GM12878 (cell line): ENCODE data around the gene SHC3. TPM values are rescaled to one million over a fixed set of nuclear protein-coding genes. Genes with fewer than 3 reads are reported as not detected.

Experiments
- ATAC-seq: fragments of 200-7000 bp; cut with Tn5 transposase; 3 replicates; pipeline ENCODE4 v1.9.1; 2020; ENCODE audit warnings: mild to moderate bottlenecking, moderate library complexity
- BruUV-seq: library from RNA; stranded (reverse); fragments of 400-500 nt; replicated peaks from 2 replicates; lab custom pipeline; 2021; lab: Mats Ljungman, UMichigan
- CTCF ChIA-PET: fragments of 300-600 bp; sonication (Branson Sonifier 250); formaldehyde crosslinking; extraction: SDS; loops from one replicate; lab custom pipeline; 2021; ENCODE audit warnings: inconsistent platforms; lab: Yijun Ruan, JAX
- POLR2A ChIA-PET: fragments of 350-600 bp; formaldehyde crosslinking; extraction: SDS; loops from one replicate; lab custom pipeline; 2021; ENCODE audit warnings: inconsistent platforms; lab: Charles Lee
- RAD21 ChIA-PET: fragments of 300-600 bp; sonication (Branson Sonifier 250); formaldehyde crosslinking; loops from one replicate; lab custom pipeline; 2023; ENCODE audit warnings: antibody characterized with exemption; ENCODE audit not compliant: unreplicated experiment; lab: Charles Lee
- SMC1A ChIA-PET: fragments of 300-600 bp; sonication (Branson Sonifier 250); formaldehyde crosslinking; loops from one replicate; lab custom pipeline; 2023; ENCODE audit not compliant: unreplicated experiment, uncharacterized antibody; lab: Charles Lee
- DNase-seq: peaks from one replicate; pipeline ENCODE4 v3.0.0-alpha.2; 2011; ENCODE audit warnings: low read depth, low spot score
- FAIRE-seq: peaks from 3 replicates; lab custom pipeline; 2011; peaks lifted over from hg19 to GRCh38; lab: Jason Lieb, UNC
- H2AFZ ChIP-seq: 2 replicates; pipeline ENCODE4 v1.6.0; 2011; ENCODE audit warnings: low read depth, low read length, control low read depth; ENCODE audit not compliant: control insufficient read depth
- H3K27ac ChIP-seq: 2 replicates; pipeline ENCODE4 v1.5.1; 2011; ENCODE audit warnings: control low read depth; ENCODE audit not compliant: control insufficient read depth, insufficient read depth
- H3K27me3 ChIP-seq, 2 experiments: replicated peaks in 1 of 2; 2 replicates each; pipeline versions ENCODE4 v1.6.0 to v1.6.1; 2011; ENCODE audit warnings: low read length in 1 of 2; ENCODE audit not compliant: control insufficient read depth in 2 of 2, insufficient read depth in 2 of 2
- H3K36me3 ChIP-seq, 2 experiments: 2 replicates each; pipeline ENCODE4 v1.5.1; 2011; ENCODE audit warnings: low read length in 1 of 2; ENCODE audit not compliant: control insufficient read depth in 2 of 2, insufficient read depth in 2 of 2
- H3K4me1 ChIP-seq: 2 replicates; pipeline ENCODE4 v1.6.1; 2011; ENCODE audit warnings: mild to moderate bottlenecking, low read length, moderate library complexity, mixed read lengths; ENCODE audit not compliant: control insufficient read depth, insufficient read depth
- H3K4me2 ChIP-seq: 2 replicates; pipeline ENCODE4 v1.6.0; 2011; ENCODE audit warnings: control low read depth; ENCODE audit not compliant: control insufficient read depth, insufficient read depth
- H3K4me3 ChIP-seq: fragments of 200-600 bp; sonication (generic); 2 replicates; pipeline ENCODE4 v1.5.1; 2016
- H3K79me2 ChIP-seq: 2 replicates; pipeline ENCODE4 v1.6.0; 2011; ENCODE audit warnings: low read length; ENCODE audit not compliant: control insufficient read depth, insufficient read depth
- H3K9ac ChIP-seq: 2 replicates; pipeline ENCODE4 v1.8.0; 2011; ENCODE audit warnings: low read length, control low read depth, mixed read lengths; ENCODE audit not compliant: control insufficient read depth, insufficient read depth
- H3K9me3 ChIP-seq: replicated peaks from 3 replicates; pipeline ENCODE4 v1.5.1; 2011; ENCODE audit warnings: mild to moderate bottlenecking, low read length; ENCODE audit not compliant: control insufficient read depth, insufficient read depth
- H4K20me1 ChIP-seq: 2 replicates; pipeline ENCODE4 v1.6.0; 2011; ENCODE audit not compliant: control insufficient read depth, insufficient read depth
- BCLAF1 ChIP-seq: fragments of 450-650 bp; IDR thresholded peaks from 2 replicates; pipeline ENCODE4 v1.6.1; 2017; ENCODE audit warnings: antibody characterized with exemption, mild to moderate bottlenecking, moderate library complexity
- BMI1 ChIP-seq: fragments of 450-650 bp; IDR thresholded peaks from 2 replicates; pipeline ENCODE4 v1.6.1; 2016; ENCODE audit warnings: mild to moderate bottlenecking, moderate library complexity, borderline replicate concordance
- EZH2 ChIP-seq: IDR thresholded peaks from 2 replicates; pipeline ENCODE4 v1.6.1; 2012; ENCODE audit warnings: low read depth, mild to moderate bottlenecking, control low read depth, inconsistent platforms, low read length, borderline replicate concordance; ENCODE audit not compliant: control insufficient read depth
- GABPA ChIP-seq: IDR thresholded peaks from 2 replicates; pipeline ENCODE4 v1.6.1; 2014; ENCODE audit warnings: antibody characterized with exemption, low read depth, mild to moderate bottlenecking, inconsistent platforms
- HSF1 ChIP-seq: fragments of 150-350 bp; IDR thresholded peaks from 2 replicates; pipeline ENCODE4 v1.6.1; 2014; ENCODE audit warnings: mild to moderate bottlenecking, low read depth, low read length
- KAT2A ChIP-seq: conservative IDR thresholded peaks from 2 replicates; pipeline ENCODE4 v1.6.1; 2011; ENCODE audit warnings: low read depth, low read length; ENCODE audit not compliant: control insufficient read depth
- NFYB ChIP-seq: IDR thresholded peaks from 2 replicates; pipeline ENCODE4 v1.6.1; 2011; ENCODE audit warnings: low read depth, mild to moderate bottlenecking, low read length, improper control_type of control experiment, moderate library complexity; ENCODE audit not compliant: insufficient read depth
- NRF1 ChIP-seq: conservative IDR thresholded peaks from 2 replicates; pipeline ENCODE4 v1.6.1; 2011; ENCODE audit warnings: mild to moderate bottlenecking, low read depth, low read length, improper control_type of control experiment
- PRDM15 ChIP-seq: fragments of 450-650 bp; formaldehyde crosslinking; IDR thresholded peaks from 2 replicates; pipeline ENCODE4 v1.4.0; 2020; ENCODE audit warnings: mild to moderate bottlenecking, moderate library complexity
- RAD21 ChIP-seq: IDR thresholded peaks from 2 replicates; pipeline ENCODE4 v1.6.1; 2011; ENCODE audit warnings: mild to moderate bottlenecking, low read depth, low read length, moderate library complexity; ENCODE audit not compliant: insufficient read depth
- RELB ChIP-seq: fragments of 450-650 bp; IDR thresholded peaks from 2 replicates; pipeline ENCODE4 v1.6.1; 2017; ENCODE audit warnings: low read depth, mild to moderate bottlenecking, moderate library complexity
- SMAD1 ChIP-seq: fragments of 450-650 bp; IDR thresholded peaks from 2 replicates; pipeline ENCODE4 v1.6.1; 2018; ENCODE audit warnings: mild to moderate bottlenecking, low read depth; ENCODE audit not compliant: partially characterized antibody
- ZBED1 ChIP-seq: IDR thresholded peaks from 2 replicates; pipeline ENCODE4 v1.6.1; 2016; ENCODE audit warnings: borderline replicate concordance
- ZNF217 ChIP-seq: fragments of 450-650 bp; IDR thresholded peaks from 2 replicates; pipeline ENCODE4 v1.6.1; 2017; ENCODE audit warnings: antibody characterized with exemption, mild to moderate bottlenecking
- ZNF384 ChIP-seq: IDR thresholded peaks from 2 replicates; pipeline ENCODE4 v1.6.1; 2012; ENCODE audit warnings: low read depth, mild to moderate bottlenecking, low read length, improper control_type of control experiment, borderline replicate concordance
- WGBS: methylation state at CpG from one replicate; pipeline ENCODE4 v1.1.6; 2016; ENCODE audit warnings: low lambda C conversion rate; ENCODE audit not compliant: insufficient replicate concordance, insufficient coverage; ENCODE audit errors: missing lambda C conversion rate; 5-methylcytosine and 5-hydroxymethylcytosine counted together
- in situ Hi-C: fragments of 300-500 bp; cut with MboI; formaldehyde crosslinking; loops from 9 replicates; pipeline ENCODE4 v1.14.3; 2018; ENCODE audit warnings: mixed read lengths
- intact Hi-C: fragments of 100-400 bp; cut with micrococcal nuclease; formaldehyde crosslinking; loops from one replicate; pipeline ENCODE4 v1.14.2; 2022; ENCODE audit not compliant: unreplicated experiment
- polyA plus RNA-seq, 11 experiments: library from polyadenylated mRNA; depleted of rRNA in 4 of 11; unstranded in 6 of 11; stranded (reverse) in 5 of 11; fragments of >200 nt; fragmentation: Nextera tagmentation in 4 of 11; fragmentation: Illumina TruSeq in 1 of 11; extraction: Ambion mirVana in 4 of 11; extraction: Trizol in 1 of 11; gene quantifications; 1 replicate in 1 of 11; 2 replicates in 10 of 11; pipeline versions ENCODE4 v1.2.1 to v1.2.3, GENCODE V29; 2011 to 2016; ENCODE audit warnings: inconsistent platforms in 2 of 11, missing spikeins in 2 of 11, low read depth in 1 of 11
- total RNA-seq, 4 experiments: library from RNA; depleted of rRNA in 3 of 4; stranded (reverse); fragments of >200 nt in 3 of 4; fragmentation: Illumina TruSeq in 1 of 4; extraction: Trizol in 1 of 4; gene quantifications; 2 replicates each; pipeline versions ENCODE4 v1.2.1 to v1.2.3, GENCODE V29; 2013 to 2021

SHC3 gene
- total and polyA plus RNA-seq, 10 of the 15 experiments (the other 5 are each of a cell fraction or from before 2014, with no cell fraction given) = 0.01 to 0.06 TPM; not detected in 8

GRCh38 chr9:89187541-89187940 is 8.9 kb upstream of the SHC3 start:
- no peak overlapping the region for H3K27ac ChIP-seq
- no peaks in the 10 kb centered on the region for H3K79me2 ChIP-seq
- H3K27me3 ChIP-seq = no peaks in the 10 kb centered on the region
- CTCF ChIA-PET = no interaction called here
- SMC1A ChIA-PET = no interaction called here
- H3K9me3 ChIP-seq = no peaks in the 10 kb centered on the region
- no peak for ATAC-seq
- H3K4me2 ChIP-seq = no peak overlapping the region
- H4K20me1 ChIP-seq = no peaks in the 10 kb centered on the region
- H3K36me3 ChIP-seq = no peaks in the 10 kb centered on the region
- H2AFZ ChIP-seq = no peak overlapping the region
- intact Hi-C loops = no loop called here
- in situ Hi-C loops = no loop called here
- DNase-seq = no peak
- H3K4me3 ChIP-seq = no peak overlapping the region
- WGBS = 16% methylated on average over 2 of the region's 2 CpGs
- POLR2A ChIA-PET = no interaction called here
- H3K4me1 ChIP-seq = no peaks in the 10 kb centered on the region
- no peak for FAIRE-seq
- H3K9ac ChIP-seq = no peak overlapping the region
- BruUV-seq = no TSS peak
- RAD21 ChIA-PET = interaction anchor here (0.6 kb wide), 1 partner anchor 1427 kb away, joined by 3 read pairs; no protein-coding TSS in a partner anchor
- TF ChIP-seq EZH2 (no peak), RAD21 (no peak), BCLAF1 (no peak), BMI1 (no peak), NRF1 (no peak), SMAD1 (no peak), HSF1 (no peak), NFYB (no peak), ZBED1 (no peak), ZNF217 (no peak), PRDM15 (CRISPR knock-in tag) (no peak), ZNF384 (no peak), RELB (no peak), KAT2A (no peak), GABPA (no peak)
